B cell (primary cell): ENCODE results near the gene PLA2G4E. TPM values are rescaled to one million over a fixed set of nuclear protein-coding genes. Genes with fewer than 3 reads are reported as not detected.

Experiments
- ATAC-seq: fragments of 200-7000 bp; cut with Tn5 transposase; one replicate; pipeline ENCODE4 v1.10.0; 2021; ENCODE audit warnings: low read depth, mild to moderate bottlenecking, moderate number of reproducible peaks, moderate library complexity
- CTCF ChIA-PET: fragments of 350-600 bp; sonication (Branson Sonifier 250); formaldehyde crosslinking; loops from one replicate; lab custom pipeline; 2021; ENCODE audit warnings: antibody characterized with exemption, inconsistent platforms; lab: Charles Lee
- POLR2A ChIA-PET: fragments of 350-600 bp; sonication (Branson Sonifier 250); formaldehyde crosslinking; loops from one replicate; lab custom pipeline; 2021; ENCODE audit warnings: antibody characterized with exemption; lab: Charles Lee
- DNase-seq: peaks from one replicate; pipeline ENCODE4 v3.0.0; 2013
- H2AFZ ChIP-seq: 2 replicates; pipeline ENCODE4 v1.6.1; 2012; ENCODE audit warnings: mild to moderate bottlenecking, low read depth, low read length; ENCODE audit not compliant: insufficient read depth, poor library complexity, severe bottlenecking
- H3K27ac ChIP-seq, 2 donors: 1 replicate in 1 of 2; 2 replicates in 1 of 2; pipeline ENCODE4 v1.5.1; 2012 to 2013; ENCODE audit warnings: low read length in 2 of 2, mild to moderate bottlenecking in 2 of 2, moderate library complexity in 1 of 2
- H3K27me3 ChIP-seq, 4 experiments: fragments of 200-600 bp in 1 of 4; sonication (generic) in 1 of 4; replicated peaks in 1 of 4; 1 replicate in 2 of 4; 2 replicates in 2 of 4; pipeline versions ENCODE4 v1.6.1 to v1.7.0; 2013 to 2016; ENCODE audit warnings: low read length in 3 of 4, mild to moderate bottlenecking in 2 of 4, mixed read lengths in 1 of 4, moderate library complexity in 1 of 4; ENCODE audit not compliant: insufficient read depth in 4 of 4, control insufficient read depth in 3 of 4; ENCODE audit errors: control extremely low read depth in 1 of 4
- H3K36me3 ChIP-seq, 2 experiments: replicated peaks in 1 of 2; 1 replicate in 1 of 2; 2 replicates in 1 of 2; pipeline versions ENCODE4 v1.6.1 to v1.7.1; 2013; ENCODE audit warnings: low read length in 1 of 2; ENCODE audit not compliant: insufficient read depth in 2 of 2, control insufficient read depth in 1 of 2; ENCODE audit errors: control extremely low read depth in 1 of 2, extremely low read depth in 1 of 2
- H3K4me1 ChIP-seq, 2 donors: fragments of 200-600 bp in 1 of 2; sonication (generic) in 1 of 2; 1 replicate in 1 of 2; 2 replicates in 1 of 2; pipeline versions ENCODE4 v1.5.1 to v1.6.1; 2013 to 2017; ENCODE audit warnings: low read length in 2 of 2; ENCODE audit not compliant: control insufficient read depth in 2 of 2, insufficient read depth in 2 of 2
- H3K4me2 ChIP-seq: replicated peaks from 2 replicates; pipeline ENCODE3; 2012; ENCODE audit warnings: mild to moderate bottlenecking, low read depth, low read length; ENCODE audit not compliant: poor library complexity, severe bottlenecking
- H3K4me3 ChIP-seq, 5 experiments: fragments of 200-600 bp in 1 of 5; sonication (generic) in 1 of 5; 1 replicate in 3 of 5; 2 replicates in 2 of 5; pipeline versions ENCODE4 v1.5.1 to v1.7.0; 2011 to 2016; ENCODE audit warnings: low read length in 4 of 5, mild to moderate bottlenecking in 4 of 5, low read depth in 2 of 5, control low read depth in 1 of 5, moderate library complexity in 1 of 5; ENCODE audit not compliant: insufficient read depth in 1 of 5; ENCODE audit errors: control extremely low read depth in 1 of 5, extremely low read depth in 1 of 5
- H3K79me2 ChIP-seq: fragments of 200-600 bp; sonication (generic); one replicate; pipeline ENCODE4 v1.6.0; 2016; ENCODE audit warnings: low read length; ENCODE audit not compliant: control insufficient read depth, insufficient read depth
- H3K9ac ChIP-seq: fragments of 200-600 bp; sonication (generic); 2 replicates; pipeline ENCODE4 v1.6.1; 2017; ENCODE audit warnings: mild to moderate bottlenecking, low read length, moderate library complexity
- H3K9me3 ChIP-seq, 3 donors: one replicate each; pipeline versions ENCODE4 v1.6.1 to v1.7.1; 2013; ENCODE audit warnings: low read length in 2 of 3; ENCODE audit not compliant: control insufficient read depth in 2 of 3, insufficient read depth in 1 of 3; ENCODE audit errors: control extremely low read depth in 1 of 3
- H4K20me1 ChIP-seq: 2 replicates; pipeline ENCODE4 v1.6.0; 2012; ENCODE audit warnings: mild to moderate bottlenecking, low read length; ENCODE audit not compliant: insufficient read depth, control insufficient read depth, poor library complexity, severe bottlenecking
- H3K27ac Mint-ChIP-seq: one replicate; pipeline ENCODE4 v1.8.0; 2021; ENCODE audit warnings: mixed read lengths
- H3K27me3 Mint-ChIP-seq: one replicate; pipeline ENCODE4 v1.8.0; 2021; ENCODE audit warnings: mixed read lengths
- H3K4me1 Mint-ChIP-seq: one replicate; pipeline ENCODE4 v1.8.0; 2021; ENCODE audit warnings: mixed read lengths
- H3K4me3 Mint-ChIP-seq: one replicate; pipeline ENCODE4 v1.8.0; 2021; ENCODE audit warnings: mixed read lengths
- H3K9me3 Mint-ChIP-seq: one replicate; pipeline ENCODE4 v1.8.0; 2022; ENCODE audit warnings: mixed read lengths; ENCODE audit not compliant: insufficient read depth
- CTCF ChIP-seq: fragments of 200-600 bp; IDR thresholded peaks from one replicate; pipeline ENCODE4 v1.8.0; 2022; ENCODE audit warnings: antibody characterized with exemption, mild to moderate bottlenecking
- EZH2 ChIP-seq: IDR thresholded peaks from 2 replicates; pipeline ENCODE4 v1.6.1; 2012; ENCODE audit warnings: borderline replicate concordance, low read depth, mild to moderate bottlenecking, moderate library complexity, low read length; ENCODE audit not compliant: insufficient read depth, poor library complexity, severe bottlenecking
- WGBS: methylation state at CpG from one replicate; pipeline ENCODE4 v1.1.5; 2013; ENCODE audit warnings: missing lambda C conversion rate; ENCODE audit not compliant: insufficient coverage; 5-methylcytosine and 5-hydroxymethylcytosine counted together
- intact Hi-C: fragments of 100-400 bp; cut with micrococcal nuclease; formaldehyde crosslinking; loops from one replicate; pipeline ENCODE4 v1.10.0; 2022
- polyA plus RNA-seq: library from polyadenylated mRNA; depleted of rRNA; stranded (reverse); fragments of >200 nt; gene quantifications from 2 replicates; pipeline ENCODE4 v1.2.3, GENCODE V29; 2012
- total RNA-seq, 2 donors: library from RNA; stranded (reverse); fragments of 120-200 nt in 1 of 2; gene quantifications; 1 replicate in 1 of 2; 2 replicates in 1 of 2; pipeline versions ENCODE4 v1.2.3 to v1.2.4, GENCODE V29; 2013 to 2022

Gene PLA2G4E
- total and polyA plus RNA-seq, 2 donors (not counting 1 experiment from before 2014, with no cell fraction given): not detected

GRCh38 chr15:42018306-42019224 lies 2.3 kb downstream of the PLA2G4E start:
- ChIA-PET POLR2A (no interaction called here), CTCF (interaction anchor here (1.1 to 1.2 kb wide), 2 partner anchors 29 kb away, joined by 3 to 4 read pairs; no protein-coding TSS in a partner anchor)
- no peak overlapping the region for H3K27ac Mint-ChIP-seq
- no peaks in the 10 kb centered on the region for H3K36me3 ChIP-seq
- no peaks in the 10 kb centered on the region for H3K9me3 Mint-ChIP-seq
- 88% methylated on average over 5 of the region's 6 CpGs for WGBS
- DNase-seq (no peak), ATAC-seq (no peak)
- no peak overlapping the region for H3K4me2 ChIP-seq
- no peak overlapping the region for H3K4me3 Mint-ChIP-seq
- peaks cover 7% of the 10 kb centered on the region for H3K27me3 Mint-ChIP-seq
- H3K4me3 ChIP-seq: no peak overlapping the region
- H3K9me3 ChIP-seq: peaks cover 0 to 11% (median 0%) of the 10 kb centered on the region in 3 donors
- H3K27ac ChIP-seq: no peak overlapping the region
- H3K9ac ChIP-seq: no peak overlapping the region
- no peaks in the 10 kb centered on the region for H4K20me1 ChIP-seq
- no peak for TF ChIP-seq EZH2
- TF ChIP-seq CTCF: no peak
- H2AFZ ChIP-seq: no peak overlapping the region
- no peaks in the 10 kb centered on the region for H3K79me2 ChIP-seq
- H3K27me3 ChIP-seq: no peaks in the 10 kb centered on the region
- no peaks in the 10 kb centered on the region for H3K4me1 ChIP-seq
- intact Hi-C loops: no loop called here
- H3K4me1 Mint-ChIP-seq: no peaks in the 10 kb centered on the region

DNA sequence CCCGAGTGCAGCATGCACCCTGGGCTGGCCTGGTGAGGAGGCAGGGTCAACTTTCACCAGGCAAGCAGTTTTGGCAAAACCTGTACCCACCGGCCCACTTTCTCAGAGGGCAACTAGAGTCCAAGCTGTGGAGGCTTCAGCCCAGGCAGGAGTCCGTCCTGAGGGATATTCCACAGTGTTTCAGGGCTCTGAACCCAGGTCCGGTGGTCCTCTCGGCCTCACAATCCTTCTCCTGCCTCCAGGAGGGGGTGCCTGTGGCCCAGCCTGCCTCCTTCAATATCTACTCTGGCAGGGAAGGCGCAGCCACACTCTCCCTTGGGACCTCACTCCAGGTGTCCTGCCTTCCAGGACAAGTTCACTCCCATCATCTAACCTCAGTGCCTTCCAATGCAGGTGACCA lies 3.9 kb downstream of the PLA2G4E start:
- no peaks in the 10 kb centered on the region for H3K4me1 ChIP-seq
- 87% methylated on average over 6 of the region's 6 CpGs for WGBS
- no peak overlapping the region for H3K4me2 ChIP-seq
- H3K9me3 Mint-ChIP-seq: no peaks in the 10 kb centered on the region
- H3K36me3 ChIP-seq: no peaks in the 10 kb centered on the region
- no peak overlapping the region for H3K9ac ChIP-seq
- H3K27me3 Mint-ChIP-seq: peaks cover 7% of the 10 kb centered on the region
- no peaks in the 10 kb centered on the region for H3K79me2 ChIP-seq
- H3K27ac ChIP-seq: no peak overlapping the region
- TF ChIP-seq CTCF: no peak
- no peak for TF ChIP-seq EZH2
- ChIA-PET CTCF (interaction anchor here (1.2 kb wide), 1 partner anchor 27 kb away, joined by 4 read pairs; no protein-coding TSS in a partner anchor), POLR2A (no interaction called here)
- H3K9me3 ChIP-seq: peaks cover 0 to 6% (median 0%) of the 10 kb centered on the region in 3 donors
- ATAC-seq (no peak), DNase-seq (no peak)
- H2AFZ ChIP-seq: no peak overlapping the region
- no peaks in the 10 kb centered on the region for H4K20me1 ChIP-seq
- no peak overlapping the region for H3K4me3 ChIP-seq
- H3K4me3 Mint-ChIP-seq: no peak overlapping the region
- H3K27ac Mint-ChIP-seq: no peak overlapping the region
- H3K27me3 ChIP-seq: no peaks in the 10 kb centered on the region
- H3K4me1 Mint-ChIP-seq: no peaks in the 10 kb centered on the region
- intact Hi-C loops: no loop called here
